Dermis blood vessel endothelial cell (primary cell): ENCODE data around the gene MFSD12. TPM values are rescaled to one million over a fixed set of nuclear protein-coding genes. Genes with fewer than 3 reads are reported as not detected.
"Not testable (repeated sequence)": the region's sequence is repeated elsewhere in the genome, so short reads cannot be mapped to it uniquely, and the experiment has no call there.

Experiments used
- DNase-seq: peaks from one replicate; pipeline ENCODE4 v3.0.0; 2010
- total RNA-seq: library from RNA; depleted of rRNA; stranded (reverse); fragments of >200 nt; gene quantifications from 2 replicates; pipeline ENCODE4 v1.2.3, GENCODE V29; 2014

The MFSD12 gene
- total RNA-seq, 1 donor from 2014 or later, result 121 TPM

- DNase-seq, result not testable (repeated sequence)
Measured at GRCh38 chr19:3584036-3584802, 26.8 kb upstream of the MFSD12 start.

- DNase-seq, result not testable (repeated sequence)
Measured at GRCh38 chr19:3581792-3582191, 24.4 kb upstream of the MFSD12 start.

- DNase-seq, result peak; percentile 76
Measured at GRCh38 chr19:3580156-3580934, 23.0 kb upstream of the MFSD12 start.

GRCh38 chr19:3578390-3578789 is 21.0 kb upstream of the MFSD12 start:
- DNase-seq, result no peak

DNA sequence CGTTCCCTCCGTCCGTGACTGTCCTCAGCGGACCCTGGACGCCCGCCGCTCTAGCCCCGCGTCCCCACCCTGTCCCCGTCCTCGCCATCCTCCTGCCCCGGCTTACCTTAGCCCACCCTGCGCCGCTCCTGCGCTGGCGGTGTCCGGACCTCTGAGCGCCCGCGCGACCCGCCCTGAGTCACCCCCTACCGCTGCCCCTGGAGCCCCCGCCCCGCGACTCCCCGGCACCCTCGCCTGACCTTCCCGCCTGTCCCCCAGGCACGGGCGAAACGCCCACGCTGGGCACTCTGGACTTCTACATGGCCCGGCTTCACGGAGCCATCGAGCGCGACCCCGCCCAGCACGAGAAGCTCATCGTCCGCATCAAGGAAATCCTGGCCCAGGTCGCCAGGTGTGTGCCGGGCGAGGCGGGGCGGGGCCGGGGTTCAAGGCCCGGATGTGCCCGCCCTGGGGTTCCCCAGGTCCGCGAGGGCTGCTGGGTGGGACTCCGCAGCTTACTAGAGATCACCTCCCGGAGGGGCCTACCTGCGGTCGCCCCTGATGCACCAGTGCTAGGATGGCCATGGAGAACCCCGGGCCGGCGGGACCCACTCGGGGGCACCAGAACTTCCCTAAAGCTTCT is 20.4 kb upstream of the MFSD12 start:
- DNase-seq, result no peak

DNA sequence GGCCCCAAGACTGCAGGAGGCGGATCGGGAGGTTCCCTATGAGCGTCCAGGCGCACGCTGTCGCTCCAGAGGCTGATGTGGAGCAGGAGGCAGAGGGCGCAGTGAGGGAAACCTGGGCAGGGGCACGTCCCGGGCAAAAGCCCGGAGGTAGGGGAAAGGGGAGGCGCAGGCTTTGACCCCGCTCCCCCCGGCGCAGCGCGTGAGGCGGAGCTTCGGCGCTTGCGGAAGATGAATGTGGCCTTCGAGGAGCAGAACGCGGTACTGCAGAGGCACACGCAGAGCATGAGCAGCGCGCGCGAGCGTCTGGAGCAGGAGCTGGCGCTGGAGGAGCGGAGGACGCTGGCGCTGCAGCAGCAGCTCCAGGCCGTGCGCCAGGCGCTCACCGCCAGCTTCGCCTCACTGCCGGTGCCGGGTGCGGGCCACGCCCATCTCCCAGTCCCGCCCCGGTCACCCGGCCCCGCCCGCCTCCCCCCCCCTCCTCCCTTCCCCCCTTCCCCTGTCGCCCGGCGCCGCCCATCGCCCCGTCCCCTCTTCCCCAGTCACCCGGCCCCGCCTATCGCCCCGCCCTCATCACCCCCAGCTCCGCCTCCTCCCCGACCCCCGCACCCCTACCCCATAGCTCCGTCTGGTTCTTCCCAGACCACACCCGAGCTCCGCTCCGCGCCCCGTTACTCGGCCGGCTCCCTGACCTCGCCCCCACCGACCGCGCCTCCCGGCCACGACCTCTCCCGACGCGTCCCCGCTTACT is 19.5 kb upstream of the MFSD12 start:
- DNase-seq, result peak; percentile 65

- DNase-seq, result no peak
Measured at GRCh38 chr19:3575949-3576673, 18.7 kb upstream of the MFSD12 start.

- peak; percentile 50 for DNase-seq
Measured at GRCh38 chr19:3575260-3575741, 17.9 kb upstream of the MFSD12 start.

GRCh38 chr19:3573858-3574637 is 16.7 kb upstream of the MFSD12 start:
- DNase-seq, result peak; percentile 99

DNA sequence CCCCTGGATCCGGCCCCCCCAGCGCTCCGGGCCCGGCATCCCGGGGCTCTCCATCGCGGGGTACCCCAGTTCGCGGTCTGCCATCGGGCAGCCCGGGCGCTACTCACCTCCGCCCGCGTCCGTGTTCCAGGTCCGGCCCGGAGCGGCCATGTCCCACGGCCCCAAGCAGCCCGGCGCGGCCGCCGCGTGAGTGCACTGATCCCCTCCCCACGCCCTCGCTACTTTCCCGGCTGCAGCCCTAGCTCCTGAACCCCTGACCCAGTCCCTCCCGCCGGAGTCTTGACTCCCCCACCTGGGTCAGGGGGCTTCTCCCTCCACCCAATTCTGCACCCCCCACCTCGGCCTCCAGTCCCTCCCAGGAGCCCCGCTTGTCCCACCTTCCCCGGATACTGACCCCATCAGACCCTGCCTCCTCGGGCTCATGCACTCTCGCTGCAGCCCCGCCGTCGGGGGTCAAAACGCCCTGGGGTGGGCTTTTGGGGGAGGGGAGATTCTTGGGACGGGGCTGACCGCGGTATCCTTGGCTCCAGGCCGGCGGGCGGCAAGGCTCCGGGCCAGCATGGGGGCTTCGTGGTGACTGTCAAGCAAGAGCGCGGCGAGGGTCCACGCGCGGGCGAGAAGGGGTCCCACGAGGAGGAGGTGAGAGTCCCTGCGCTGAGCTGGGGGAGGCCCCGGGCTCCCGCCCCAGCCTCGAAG is 15.9 kb upstream of the MFSD12 start:
- no peak for DNase-seq

GRCh38 chr19:3572855-3573161 is 15.4 kb upstream of the MFSD12 start, which contains the start of gene HMG20B:
Gene HMG20B, plus strand, starts transcription at chr19:3572944. Its CDS starts 366 bp downstream, at chr19:3573310.
- DNase-seq, result no peak

DNA sequence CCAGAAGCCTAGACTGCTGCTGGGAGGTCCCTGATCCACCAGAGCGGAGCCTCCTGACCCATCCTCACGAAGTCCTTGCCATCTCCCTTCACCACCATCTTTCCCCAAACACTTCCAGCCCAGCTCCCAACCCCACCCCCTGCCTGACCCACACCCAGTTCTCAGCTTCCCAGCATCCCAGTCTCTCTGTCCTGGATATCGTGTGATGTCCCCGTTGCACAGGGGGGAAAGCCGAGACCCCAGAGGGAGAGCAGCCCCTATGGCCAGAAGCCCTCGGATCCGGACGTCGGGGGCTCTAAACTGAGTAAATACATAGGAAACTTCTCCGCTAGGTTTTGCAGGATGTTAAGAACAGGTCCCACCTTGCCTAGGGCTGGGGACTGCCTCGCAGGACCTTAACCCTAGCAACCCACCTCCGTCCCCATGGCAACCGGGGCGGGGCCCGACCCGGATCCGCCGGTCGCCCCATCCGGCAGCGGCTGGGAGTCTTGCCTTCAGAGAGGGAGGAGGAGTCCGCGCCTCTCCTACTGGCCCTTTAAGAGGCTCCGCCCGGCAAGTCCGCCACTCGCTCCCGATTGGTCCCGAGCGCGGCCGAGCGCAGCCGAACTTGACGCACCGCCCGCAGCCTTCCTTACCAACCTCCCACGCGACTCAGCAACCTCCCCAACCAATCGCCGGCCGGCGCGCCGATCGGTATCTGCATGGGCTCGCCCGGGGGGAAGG is 14.9 kb upstream of the MFSD12 start:
- DNase-seq, result peak; percentile 100

- no peak for DNase-seq
Measured at GRCh38 chr19:3570606-3571011, 13.2 kb upstream of the MFSD12 start.

DNA sequence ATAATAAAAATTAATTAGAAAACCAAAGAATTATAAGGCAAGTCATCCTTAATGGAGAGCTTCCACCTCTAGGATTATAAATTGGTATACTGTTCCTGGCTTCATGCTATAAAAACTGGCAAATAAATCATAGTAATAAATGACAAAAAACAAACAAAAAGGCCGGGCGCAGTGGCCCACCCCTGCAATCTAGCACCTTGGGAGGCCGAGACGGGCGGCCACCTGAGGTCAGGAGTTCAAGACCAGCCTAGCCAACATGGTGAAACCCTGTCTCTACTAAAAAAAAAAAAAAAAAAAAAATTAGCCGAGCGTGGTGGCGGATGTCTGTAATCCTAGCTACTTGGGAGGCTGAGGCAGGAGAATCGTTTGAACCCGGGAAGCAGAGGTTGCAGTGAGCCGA is 12.7 kb upstream of the MFSD12 start:
- not testable (repeated sequence) for DNase-seq

DNA sequence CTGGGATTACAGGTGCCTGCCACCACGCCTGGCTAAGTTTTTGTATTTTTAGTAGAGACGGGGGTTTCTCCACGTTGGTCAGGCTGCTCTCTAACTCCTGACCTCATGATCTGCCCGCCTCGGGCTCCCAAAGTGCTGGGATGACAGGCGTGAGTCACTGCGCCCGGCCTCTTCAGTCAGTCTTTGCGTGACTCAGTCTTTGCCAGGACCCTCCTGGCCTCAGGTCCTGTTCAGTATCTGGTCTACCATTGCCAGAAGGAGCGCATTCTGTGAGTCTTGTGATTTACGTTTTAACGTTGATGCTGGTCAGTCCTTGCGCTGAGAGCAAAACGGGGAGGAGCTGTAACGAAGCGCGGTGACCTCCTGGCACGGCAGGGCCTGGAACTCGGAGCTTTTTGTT is 7.8 kb upstream of the MFSD12 start:
- DNase-seq, result no peak

- DNase-seq, result no peak
Measured at GRCh38 chr19:3563709-3564524, 6.5 kb upstream of the MFSD12 start.

DNA sequence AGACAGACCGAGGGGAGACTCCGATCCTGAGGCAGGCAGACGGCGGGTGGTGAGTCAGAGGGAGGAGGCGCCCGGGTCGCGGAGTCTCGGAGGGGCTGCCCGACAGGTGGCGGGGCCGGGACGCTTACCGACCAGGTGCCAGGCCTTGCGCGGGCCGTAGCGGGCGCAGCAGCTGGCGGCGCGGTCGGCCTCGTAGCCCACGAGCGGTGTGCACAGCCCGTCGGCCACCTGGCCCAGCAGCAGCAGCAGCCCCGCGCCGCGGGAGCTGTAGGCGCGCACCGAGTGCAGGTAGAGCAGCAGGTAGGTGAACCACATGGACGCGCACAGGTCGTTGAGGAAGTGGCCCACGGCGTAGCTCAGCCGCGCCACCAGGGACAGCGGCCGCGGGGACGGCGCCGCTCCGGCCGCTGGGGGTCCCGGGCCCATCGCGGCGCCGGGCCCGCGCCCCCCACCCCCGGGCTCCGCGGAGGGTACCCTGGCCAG is 367 bp downstream of the MFSD12 start:
- peak; percentile 56 for DNase-seq

DNA sequence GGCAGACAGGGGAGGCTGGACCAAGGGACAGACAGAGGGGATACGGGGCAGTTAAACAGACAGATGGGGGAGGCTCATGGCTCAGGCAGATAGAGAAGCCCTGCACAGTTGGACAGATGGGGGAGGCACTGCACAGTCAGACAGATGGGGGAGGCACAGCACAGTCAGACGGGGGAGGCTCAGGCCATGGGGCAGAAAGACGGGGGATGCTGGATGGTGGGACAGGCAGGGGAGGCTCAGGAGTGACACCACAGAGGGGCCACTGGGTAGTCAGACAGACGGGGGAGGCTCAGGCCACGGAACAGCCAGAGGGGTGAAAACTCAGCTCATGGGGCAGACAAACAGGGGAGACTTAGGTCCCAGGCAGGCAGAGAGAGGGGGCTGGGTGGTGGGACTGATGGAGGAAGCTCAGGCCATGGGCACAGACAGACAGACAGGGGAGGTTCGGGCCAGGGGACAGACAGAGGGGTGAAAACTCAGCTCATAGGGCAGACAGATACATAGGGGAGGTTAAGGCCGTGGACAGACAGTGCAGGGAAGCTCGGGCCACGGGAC is 886 bp downstream of the MFSD12 start:
- DNase-seq, result no peak
